Measurements from ENCODE around the gene LRBA. TPM values are rescaled to one million over a fixed set of nuclear protein-coding genes. Genes with fewer than 3 reads are reported as not detected.
A peak's percentile ranks its signal among the peaks of the same experiment; 100 is the strongest.
"Not testable (repeated sequence)": the region's sequence is repeated elsewhere in the genome, so short reads cannot be mapped to it uniquely, and the experiment has no call there.

The LRBA gene
- polyA plus RNA-seq, 5 donors, result 39.8 to 58.2 (median 54.4) TPM

- no peak for DNase-seq
Measured at GRCh38 chr4:151022586-151022985, 7.5 kb upstream of the LRBA start.

GRCh38 chr4:151021637-151022334 is 6.7 kb upstream of the LRBA start:
- DNase-seq, result no peak

GRCh38 chr4:151015459-151016347 is 619 bp upstream of the LRBA start:
- peak; percentile 87 for DNase-seq

DNA sequence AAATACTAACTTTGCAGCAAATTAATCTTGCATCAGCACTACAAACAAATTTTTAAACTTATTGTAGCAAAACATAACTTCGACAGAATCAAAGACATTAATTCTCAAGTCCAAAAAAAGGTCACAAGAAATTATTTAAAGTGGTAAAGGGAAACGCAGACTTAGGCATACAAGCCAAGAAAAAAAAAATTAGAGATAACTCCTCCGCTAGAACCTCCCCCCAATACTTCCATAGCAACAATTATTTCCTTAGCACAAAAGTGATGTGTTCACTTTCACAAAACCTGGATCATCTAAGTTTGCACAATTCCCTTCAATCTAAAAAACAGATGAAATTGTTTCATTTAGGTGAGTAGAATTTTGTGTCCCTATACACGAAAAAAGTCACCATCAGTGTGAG is 1.1 kb downstream of the LRBA start:
- no peak for DNase-seq

DNA sequence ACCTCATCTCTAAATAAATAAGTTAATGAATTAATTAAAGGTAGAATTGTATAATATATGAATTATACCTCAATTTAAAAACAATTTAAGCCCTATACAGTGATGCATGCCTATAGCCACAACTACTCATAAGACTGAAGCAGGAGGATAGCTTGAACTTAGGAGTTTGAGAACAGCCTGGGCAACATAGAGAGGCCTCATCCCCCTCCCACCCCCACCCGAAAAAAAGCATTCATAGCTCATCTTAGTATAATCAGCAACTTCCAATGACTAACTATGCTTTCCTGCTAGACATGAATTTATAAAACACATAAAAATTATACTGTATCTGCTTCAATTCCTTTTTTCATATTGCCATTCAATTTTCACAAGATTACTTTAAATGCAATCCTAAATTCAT is 1.6 kb downstream of the LRBA start:
- no peak for DNase-seq

DNA sequence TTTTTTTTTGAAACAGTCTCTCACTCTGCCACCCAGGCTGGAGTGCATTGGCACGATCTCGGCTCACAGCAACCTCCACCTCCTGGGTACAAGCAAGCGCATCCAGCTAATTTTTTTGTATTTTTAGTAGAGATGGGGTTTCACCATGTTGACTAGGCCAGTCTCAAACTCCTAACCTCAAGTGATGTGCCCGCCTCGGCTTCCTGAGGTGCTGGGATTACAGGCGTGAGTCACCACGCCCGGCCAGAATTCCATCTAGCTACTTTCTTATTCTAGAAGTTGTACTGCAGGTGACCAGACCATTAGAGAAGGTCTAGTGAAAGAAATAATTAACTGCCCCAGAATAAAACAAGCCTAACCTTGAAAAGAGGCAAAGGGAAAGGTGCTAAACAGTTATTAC is 2.3 kb downstream of the LRBA start:
- no peak for DNase-seq

DNA sequence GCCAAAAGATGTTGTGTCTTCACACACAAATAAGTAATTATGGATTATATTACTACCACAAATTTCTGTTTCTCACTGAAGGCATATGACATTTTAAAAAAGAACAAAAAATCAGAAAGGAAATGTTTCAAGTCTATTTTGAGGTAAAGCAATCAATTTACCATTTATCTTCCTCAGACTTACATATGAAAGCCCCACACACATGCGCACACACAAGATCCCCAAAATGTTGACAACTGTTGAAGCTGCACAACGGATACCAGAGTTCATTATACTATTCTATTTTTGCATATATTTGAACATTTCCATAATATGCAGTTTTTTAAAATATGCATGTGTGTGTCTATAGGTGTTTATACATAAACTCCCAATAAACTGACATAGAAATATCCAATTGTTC is 2.7 kb downstream of the LRBA start:
- DNase-seq, result no peak

DNA sequence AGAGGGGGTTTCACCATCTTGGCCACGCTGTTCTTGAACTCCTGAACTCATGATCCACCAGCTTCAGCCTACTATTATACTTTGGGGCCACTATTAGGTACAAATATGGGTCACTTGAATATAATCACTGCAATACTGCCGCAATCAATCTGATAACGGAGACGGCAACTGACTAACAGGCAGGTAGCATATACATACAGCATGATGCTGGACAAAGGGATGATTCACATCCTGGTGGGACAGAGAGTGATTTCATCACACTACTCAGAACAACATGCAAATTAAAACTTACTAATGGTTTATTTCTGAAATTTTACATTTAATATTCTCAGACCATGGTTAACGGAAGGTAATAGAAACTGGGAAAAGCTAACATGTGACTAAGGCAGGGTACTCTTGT is 10.9 kb downstream of the LRBA start:
- DNase-seq, result no peak

DNA sequence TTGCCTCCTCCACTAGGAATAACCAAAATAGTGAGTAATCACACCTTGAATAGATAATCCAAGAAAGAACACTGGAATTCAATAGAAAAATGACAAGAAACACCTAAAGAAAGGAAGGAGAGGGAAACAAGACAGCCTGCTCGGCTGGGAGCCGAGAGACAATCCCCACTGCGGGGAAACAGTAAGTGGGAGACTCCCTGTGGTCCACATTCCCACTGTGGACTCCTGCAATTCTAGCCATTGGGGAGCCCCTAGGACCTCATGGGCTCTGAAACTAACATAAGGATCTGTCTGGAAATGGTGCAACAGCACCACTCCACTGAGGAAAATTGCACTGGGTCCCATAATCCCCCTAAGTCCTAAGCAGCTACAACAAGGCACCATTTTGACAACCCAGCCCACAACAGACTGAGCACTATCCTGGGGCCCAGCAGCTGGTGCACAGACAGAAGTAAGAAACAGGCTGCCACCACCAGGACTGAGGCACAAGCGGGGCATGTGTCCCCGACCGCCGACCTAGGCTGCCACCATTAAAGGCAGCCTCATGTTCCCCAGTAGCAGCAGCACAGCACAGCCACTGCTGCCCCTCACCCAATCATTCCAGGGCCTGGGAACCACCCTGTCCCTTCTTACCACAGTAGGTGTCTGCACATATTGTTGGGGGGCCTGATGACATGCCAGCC is 14.2 kb downstream of the LRBA start:
- DNase-seq, result no peak

- no peak for DNase-seq
Measured at GRCh38 chr4:150999086-150999485, 16.0 kb downstream of the LRBA start.

GRCh38 chr4:150997141-150997540 is 17.9 kb downstream of the LRBA start:
- no peak for DNase-seq

DNA sequence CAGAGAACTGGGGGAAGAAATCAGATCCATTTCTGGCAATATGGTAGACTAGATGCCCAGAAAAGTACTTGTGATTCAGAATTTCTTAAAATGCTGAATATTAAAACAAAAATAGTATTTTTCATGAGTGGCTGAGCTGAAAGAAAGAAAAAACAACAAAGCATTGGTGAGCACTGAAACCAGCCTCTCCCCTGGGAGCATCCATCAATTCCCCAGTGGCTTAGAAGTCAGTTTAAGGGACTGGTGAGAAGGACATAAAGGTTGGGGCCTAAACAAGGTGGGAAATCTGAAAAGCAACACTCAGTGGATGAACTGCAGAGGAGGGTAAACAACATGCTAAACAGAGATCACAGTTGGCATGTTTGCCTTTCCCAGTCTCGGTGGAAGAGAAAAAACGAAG is 20.4 kb downstream of the LRBA start:
- no peak for DNase-seq

- DNase-seq, result not testable (repeated sequence)
Measured at GRCh38 chr4:150993577-150993976, 21.5 kb downstream of the LRBA start.

DNA sequence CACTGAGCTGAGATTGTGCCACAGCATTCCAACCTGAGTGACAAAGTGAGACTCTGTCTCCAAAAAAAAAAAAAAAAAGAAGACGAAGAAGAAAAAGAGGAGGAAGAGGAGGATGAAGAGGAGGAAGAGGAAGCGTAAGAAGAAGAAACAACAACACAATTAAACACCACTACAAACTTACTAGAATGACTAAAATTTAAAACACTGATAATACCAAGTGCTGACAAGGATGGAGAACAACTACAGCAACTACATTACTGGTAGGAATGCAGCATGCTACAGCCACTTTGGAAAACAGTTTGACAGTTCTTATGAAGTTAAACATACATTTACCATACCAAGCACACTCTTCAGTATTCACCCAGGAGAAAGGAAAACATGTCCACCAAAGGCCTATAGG is 24.1 kb downstream of the LRBA start:
- no peak for DNase-seq

DNA sequence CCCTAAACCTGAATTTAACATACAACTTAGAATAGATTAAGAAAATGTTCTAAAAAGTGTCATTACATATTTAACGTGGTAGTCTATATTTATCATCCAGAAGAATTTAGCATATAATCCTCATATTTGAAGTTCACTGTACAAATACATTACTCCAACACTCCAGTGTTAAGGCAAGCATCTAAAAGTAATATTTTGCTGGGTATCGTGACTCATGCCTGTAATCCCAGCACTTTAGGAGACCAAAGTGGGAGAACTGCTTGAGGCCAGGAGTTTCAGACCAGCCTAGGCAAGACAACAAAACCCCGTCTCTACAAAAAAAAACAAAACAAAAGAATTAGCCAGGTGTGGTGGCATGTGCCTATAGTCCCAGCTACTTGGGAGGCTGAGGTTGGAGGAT is 24.8 kb downstream of the LRBA start:
- DNase-seq, result no peak

GRCh38 chr4:150988238-150988637 is 26.8 kb downstream of the LRBA start:
- DNase-seq, result no peak

GRCh38 chr4:150987204-150987603 is 27.9 kb downstream of the LRBA start:
- DNase-seq, result no peak

GRCh38 chr4:150986085-150986484 is 29.0 kb downstream of the LRBA start:
- DNase-seq, result no peak

DNA sequence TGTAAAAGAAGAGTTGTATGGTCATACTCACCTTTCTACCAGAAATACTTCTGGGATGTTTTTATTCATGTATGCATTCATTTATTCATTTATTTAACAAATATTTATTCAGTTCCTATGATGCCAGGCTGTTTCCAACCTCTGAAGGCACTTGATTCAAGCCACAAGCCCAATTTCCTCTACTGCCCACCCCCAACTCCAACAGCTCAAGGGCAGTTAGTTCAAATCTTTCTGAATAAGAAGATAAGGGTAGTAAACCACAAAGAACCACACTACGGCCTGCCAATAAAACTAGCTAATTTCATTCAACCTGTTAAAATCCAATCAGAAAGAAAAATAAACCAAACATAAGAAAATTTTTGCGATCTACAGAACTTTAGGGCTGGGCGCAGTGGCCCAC is 31.2 kb downstream of the LRBA start:
- DNase-seq, result no peak

DNA sequence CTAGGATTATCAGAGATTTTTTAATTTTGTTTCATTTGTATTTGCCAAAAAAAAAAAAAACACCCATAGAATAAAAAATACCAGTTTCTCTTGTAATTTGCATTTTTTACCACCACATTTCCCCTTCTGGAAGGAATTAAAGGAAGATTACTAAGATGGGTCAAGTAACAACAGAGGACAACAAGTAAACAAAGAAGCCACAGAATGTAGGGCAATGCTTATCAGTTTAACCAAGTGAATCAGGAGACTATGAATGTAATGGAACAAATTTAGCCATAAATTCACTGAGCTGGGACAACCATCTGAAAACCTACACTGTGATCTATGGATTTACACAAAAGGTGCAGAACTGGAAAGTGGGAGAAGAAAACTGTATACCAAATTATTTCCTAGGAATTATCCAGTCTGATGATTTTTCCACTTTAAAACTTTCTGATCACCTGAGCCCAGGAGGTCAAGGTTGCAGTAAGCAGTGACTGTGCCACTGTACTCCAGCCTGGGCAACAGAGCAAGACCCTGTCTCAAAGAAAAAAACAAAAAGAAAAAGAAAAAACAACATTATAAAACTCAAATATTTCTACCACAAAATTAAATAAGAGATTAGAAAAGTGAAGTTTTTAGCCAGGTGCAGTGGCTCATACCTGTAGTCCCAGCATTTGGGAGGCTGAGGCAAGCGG is 32.4 kb downstream of the LRBA start:
- no peak for DNase-seq

DNA sequence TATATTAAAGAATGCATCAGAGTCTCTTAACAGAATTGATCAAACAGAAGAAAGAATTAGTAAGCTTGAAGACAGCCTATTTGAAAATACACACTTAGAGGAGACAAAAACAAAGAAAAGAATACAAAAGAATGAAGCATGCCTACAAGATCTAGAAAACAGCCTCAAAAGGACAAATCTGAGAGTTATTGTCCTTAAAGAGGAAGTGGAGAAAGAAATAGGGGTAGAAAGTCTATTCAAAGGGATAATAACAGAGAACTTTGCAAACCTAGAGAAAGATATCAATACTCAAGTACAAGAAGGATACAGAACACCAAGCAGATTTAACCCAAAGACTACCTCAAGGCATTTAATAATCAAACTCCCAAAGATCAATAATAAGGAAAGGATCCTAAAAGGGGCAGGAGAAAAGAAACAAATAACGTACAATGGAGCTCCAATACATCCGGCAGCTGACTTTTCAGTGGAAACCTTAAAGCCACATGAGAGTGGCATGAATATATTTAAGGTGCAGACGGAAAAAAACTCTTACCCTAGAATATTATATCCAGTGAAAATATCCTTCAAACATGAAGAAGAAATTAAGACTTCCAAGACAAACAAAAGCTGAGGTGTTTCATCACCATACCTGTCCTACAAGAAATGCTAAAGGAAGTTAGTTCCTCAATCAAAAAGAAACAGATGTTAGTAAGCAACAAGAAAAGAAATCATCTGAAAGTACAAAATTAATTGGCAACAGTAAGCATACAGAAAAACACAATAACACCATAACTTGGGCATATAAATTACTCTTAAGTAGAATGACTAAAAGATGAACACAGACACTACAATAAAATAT is 36.1 kb downstream of the LRBA start:
- no peak for DNase-seq
